ENCODE results near the gene THUMPD3. TPM values are rescaled to one million over a fixed set of nuclear protein-coding genes. Genes with fewer than 3 reads are reported as not detected.

Gene THUMPD3
- total RNA-seq, 1 donor from 2014 or later = 53.5 TPM

DNA sequence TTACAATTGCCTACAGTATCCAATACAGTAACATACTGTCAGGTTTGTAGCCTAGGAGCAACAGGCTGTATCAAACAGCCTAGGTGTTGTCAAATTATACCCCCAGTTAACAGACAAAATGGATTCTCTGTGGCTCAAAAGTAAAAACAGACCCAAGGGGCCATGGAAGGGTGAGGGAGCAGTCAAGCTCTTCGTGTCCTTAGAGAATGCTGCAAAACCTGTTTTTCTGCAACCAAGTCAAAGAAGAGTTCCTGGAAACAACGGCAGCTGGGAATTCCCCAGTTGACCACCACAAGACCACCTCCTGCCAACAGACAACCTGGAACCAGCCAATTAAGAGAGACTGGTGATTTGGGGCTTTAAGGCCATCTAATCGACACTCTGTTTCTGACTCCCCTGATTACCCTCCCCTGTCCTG is 11.1 kb upstream of the THUMPD3 start:
- DNase-seq (ENCODE audit: low spot score) = no peak
- intact Hi-C loops (cut with DNase I) = no loop called here

DNA sequence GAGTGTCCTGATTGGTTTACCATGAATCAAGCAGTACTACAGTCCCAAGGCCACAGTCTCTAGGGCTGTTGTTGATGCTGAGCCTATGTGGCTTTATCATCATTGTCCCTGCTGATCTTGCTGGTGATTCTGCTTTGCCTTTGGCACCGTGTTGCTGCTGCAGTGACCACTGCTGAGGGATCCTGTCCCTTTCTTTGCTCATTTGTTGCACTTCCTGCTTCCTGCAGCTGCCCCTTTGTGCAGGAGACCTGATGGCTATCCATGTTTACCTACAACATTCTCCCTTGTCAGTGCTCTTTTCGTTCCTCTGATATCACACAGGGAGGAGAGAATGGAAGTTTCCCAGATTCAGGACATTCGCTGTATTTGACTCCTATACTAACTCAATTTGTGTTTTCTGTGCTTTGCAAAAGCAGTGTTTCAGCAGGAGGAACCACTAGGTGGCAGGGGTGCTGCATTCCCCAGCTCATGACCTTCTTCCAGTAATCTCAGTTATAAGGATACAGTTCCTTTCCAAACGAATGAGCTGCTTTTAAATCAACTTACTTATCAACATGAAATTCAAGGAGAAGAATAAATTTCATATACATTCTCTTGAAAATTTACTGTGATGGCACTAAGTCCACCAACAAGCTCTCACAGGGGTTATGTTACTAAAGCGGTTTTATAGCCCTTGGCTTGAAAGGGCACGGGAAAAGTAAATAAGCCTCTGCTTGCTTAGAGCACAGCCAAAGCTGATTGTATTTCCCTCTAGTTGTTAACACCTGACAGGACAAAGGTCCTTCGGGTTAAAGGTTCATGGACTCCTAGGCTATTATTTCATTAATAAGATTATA is 9.7 kb upstream of the THUMPD3 start:
- intact Hi-C loops (cut with DNase I) = no loop called here

DNA sequence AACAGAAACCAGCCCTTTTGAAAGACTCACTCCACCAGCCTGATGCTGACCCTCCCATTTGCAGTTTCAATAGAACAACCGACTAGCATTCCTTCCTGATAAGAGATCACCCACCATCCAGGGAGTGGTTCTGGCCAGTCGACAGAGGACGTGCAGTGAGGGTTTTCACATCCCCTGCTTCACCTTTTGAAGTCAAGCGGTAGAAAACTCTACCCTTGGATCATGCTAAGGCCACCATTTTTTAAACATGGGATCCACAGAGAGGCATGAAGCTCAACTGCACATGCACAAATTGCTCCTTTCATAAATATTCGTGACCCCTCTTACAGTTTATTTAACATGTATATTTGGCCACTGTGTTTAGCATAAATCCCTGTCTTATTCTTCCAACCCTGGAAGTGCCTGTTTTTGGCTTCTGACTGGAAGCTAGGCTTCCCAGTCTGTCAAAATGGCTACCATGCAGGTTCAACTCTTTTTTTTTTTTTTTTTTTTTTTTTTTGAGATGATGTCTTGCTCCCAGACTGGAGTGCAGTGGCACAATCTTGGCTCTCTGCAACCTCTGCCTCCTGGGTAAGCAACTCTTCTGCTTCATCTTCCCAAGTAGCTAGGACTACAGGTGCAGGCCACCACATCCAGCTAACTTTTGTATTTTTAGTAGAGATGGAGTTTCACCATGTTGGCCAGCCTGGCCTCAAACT is 1.0 kb upstream of the THUMPD3 start:
- intact Hi-C loops (cut with DNase I) = loop anchor here (2.0 to 10.0 kb wide), 3 partner anchors 35 to 283 kb away; partner anchors contain the start of genes MTMR14 and SETD5
- DNase-seq (ENCODE audit: low spot score) = no peak

More for the DNA sequence above, 9.7 kb upstream of the THUMPD3 start:
- no peak for DNase-seq (ENCODE audit: low spot score)

GRCh38 chr3:9369508-9369907 is 6.7 kb downstream of the THUMPD3 start:
- intact Hi-C loops (cut with DNase I) = loop anchor here (10.0 kb wide), 1 partner anchor 275 kb away; the partner anchor contains the start of gene MTMR14
- no peak for DNase-seq (ENCODE audit: low spot score)

DNA sequence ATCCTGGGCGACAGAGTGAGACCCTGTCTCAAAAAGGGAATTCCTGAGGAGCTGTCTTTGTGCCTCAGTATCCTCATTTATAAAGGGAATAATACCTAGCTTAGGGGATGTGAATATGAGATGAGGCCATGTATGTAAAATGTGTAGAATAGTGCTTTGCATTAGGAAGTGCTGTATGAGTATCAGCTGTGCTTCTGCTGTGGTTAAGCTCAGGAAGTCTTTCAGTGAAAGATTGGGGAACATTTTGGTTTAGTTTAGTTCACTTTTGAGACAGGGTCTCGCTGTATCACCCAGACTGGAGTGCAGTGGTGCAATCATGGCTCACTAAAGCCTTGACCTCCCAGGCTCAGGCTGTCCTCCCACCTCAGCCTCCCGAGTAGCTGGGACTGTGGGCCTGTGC is 10.6 kb downstream of the THUMPD3 start:
- intact Hi-C loops (cut with DNase I) = no loop called here
- DNase-seq (ENCODE audit: low spot score) = no peak

GRCh38 chr3:9377981-9378380 is 15.1 kb downstream of the THUMPD3 start:
- no peak for DNase-seq (ENCODE audit: low spot score)
- intact Hi-C loops (cut with DNase I) = no loop called here

DNA sequence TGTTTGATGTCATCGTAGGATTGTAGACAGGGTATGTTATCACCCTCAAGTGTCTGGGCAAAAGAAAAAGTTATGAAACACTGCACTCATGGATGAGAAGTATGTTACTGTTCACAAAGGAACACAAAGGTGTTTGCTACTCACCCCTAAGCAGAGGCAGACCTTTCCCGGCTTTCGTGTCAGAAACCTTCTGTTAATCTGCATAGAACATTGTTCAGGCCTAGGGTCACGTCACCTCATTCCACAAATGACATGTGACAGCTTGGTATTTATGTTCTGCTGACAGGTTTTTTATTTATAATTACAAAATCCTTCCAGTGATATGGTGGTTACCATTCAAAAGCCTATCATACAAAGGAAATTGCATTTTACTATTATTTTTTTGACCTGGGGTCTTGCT is 16.5 kb downstream of the THUMPD3 start:
- DNase-seq (ENCODE audit: low spot score) = no peak
- intact Hi-C loops (cut with DNase I) = no loop called here

DNA sequence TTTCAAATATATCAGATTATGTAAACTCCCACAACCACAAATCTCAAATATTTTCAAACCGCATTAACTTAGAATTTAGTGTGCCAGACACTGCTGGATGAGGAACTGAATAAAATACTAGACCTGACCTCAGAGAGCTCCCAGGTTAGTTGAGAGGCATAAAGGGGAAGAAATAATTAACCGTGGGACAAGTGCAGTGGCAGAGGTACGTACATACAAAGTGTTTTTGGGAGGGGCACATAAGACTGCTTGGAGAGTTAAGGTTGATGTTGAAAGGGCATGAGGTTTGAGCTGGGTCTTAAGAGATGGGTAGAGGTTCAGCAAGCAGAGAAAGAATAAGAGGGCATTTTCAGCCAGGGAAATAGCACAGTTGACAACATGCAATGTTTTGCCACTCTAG is 17.2 kb downstream of the THUMPD3 start:
- intact Hi-C loops (cut with DNase I) = no loop called here
- no peak for DNase-seq (ENCODE audit: low spot score)

DNA sequence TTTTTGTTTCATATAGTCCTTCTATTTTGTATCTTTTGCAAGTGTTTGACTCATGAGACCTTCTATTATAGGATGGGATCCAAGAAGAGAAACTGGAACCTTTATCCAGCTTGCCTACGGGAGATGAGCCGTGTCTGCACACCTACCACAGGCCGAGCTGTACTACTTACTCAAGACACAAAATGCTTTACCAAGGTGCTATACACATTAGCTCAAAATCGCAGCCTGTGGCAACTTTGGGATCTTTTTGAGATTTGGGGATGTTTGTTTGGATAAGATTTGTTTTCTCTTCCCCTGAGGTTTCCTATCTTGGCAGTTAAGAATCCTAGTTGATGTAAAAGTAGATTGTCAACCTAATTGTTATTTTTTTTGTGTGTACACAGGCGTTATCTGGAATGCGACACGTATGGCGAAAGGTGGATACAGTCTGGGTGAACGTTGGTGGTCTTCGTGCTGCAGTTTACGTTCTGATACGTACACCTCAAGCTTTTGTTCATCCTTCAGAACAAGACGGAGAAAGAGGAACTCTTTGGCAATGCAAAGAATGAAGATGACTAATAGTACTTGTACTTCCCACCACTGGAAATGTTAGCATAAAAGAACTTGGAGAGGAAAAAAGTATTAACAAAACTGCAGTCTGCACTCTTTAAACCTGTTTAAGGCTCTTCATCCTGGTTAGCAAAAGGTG is 21.4 kb downstream of the THUMPD3 start:
- intact Hi-C loops (cut with DNase I) = no loop called here
- no peak for DNase-seq (ENCODE audit: low spot score)

DNA sequence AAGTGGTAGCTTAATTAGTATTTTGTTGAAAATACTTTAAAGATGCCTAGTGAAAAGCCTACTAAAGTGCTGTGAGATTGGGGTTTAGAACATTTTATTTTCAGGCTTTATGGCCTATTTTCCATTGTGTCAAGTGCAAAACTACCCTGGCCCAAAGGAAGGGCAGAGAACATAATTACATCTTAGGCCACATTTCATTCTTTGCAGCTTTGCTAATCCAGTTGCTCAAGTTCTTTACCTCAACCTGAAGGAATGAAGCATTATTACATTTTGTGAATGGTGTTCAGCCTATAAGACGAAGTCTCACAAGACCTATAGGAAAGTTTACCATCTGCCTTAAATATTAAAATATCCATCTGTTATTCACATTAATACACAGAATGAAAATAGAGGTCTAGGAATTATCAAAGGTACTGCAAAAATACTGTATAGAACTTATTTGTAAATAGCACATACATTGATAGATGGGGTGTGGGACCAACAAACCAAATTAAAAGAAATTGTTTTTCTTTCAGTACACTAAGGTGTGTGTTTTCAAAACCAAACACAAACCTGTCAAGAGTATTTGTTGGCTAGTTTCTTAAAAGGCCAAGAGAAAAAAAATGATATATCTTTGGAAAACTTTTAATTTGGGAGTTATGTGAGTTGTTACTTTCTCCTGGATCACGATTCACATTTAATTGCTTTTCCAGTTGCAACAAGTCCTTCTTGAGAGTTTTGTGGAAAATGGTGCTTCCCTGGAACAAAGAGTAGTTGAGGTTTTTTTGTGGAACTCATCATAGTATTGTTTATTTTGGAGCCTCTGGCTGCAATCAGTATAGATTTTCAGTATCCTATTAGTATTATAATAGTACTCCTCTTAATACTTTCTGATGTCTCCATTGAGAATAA is 22.6 kb downstream of the THUMPD3 start:
- intact Hi-C loops (cut with DNase I) = no loop called here
- DNase-seq (ENCODE audit: low spot score) = no peak

GRCh38 chr3:9386078-9386459 is 23.2 kb downstream of the THUMPD3 start:
- intact Hi-C loops (cut with DNase I) = no loop called here
- no peak for DNase-seq (ENCODE audit: low spot score)

GRCh38 chr3:9386501-9387321 is 23.9 kb downstream of the THUMPD3 start:
- no peak for DNase-seq (ENCODE audit: low spot score)
- intact Hi-C loops (cut with DNase I) = no loop called here

- intact Hi-C loops (cut with DNase I) = no loop called here
Measured at GRCh38 chr3:9387322-9387655, 24.4 kb downstream of the THUMPD3 start.

GRCh38 chr3:9388142-9388541 is 25.3 kb downstream of the THUMPD3 start:
- intact Hi-C loops (cut with DNase I) = no loop called here
- no peak for DNase-seq (ENCODE audit: low spot score)

More at GRCh38 chr3:9387322-9387655, 24.4 kb downstream of the THUMPD3 start:
- DNase-seq (ENCODE audit: low spot score) = no peak

- intact Hi-C loops (cut with DNase I) = no loop called here
- no peak for DNase-seq (ENCODE audit: low spot score)
Measured at GRCh38 chr3:9388562-9389272, 25.9 kb downstream of the THUMPD3 start.

- intact Hi-C loops (cut with DNase I) = no loop called here
- DNase-seq (ENCODE audit: low spot score) = no peak
Measured at GRCh38 chr3:9390265-9390888, 27.5 kb downstream of the THUMPD3 start.

GRCh38 chr3:9392041-9392440 is 29.2 kb downstream of the THUMPD3 start:
- intact Hi-C loops (cut with DNase I) = no loop called here
- no peak for DNase-seq (ENCODE audit: low spot score)

Data from cardiac septum (tissue), 1 donor.